Measurements from ENCODE around the gene TMEM95. TPM values are rescaled to one million over a fixed set of nuclear protein-coding genes. Genes with fewer than 3 reads are reported as not detected.
A peak's percentile ranks its signal among the peaks of the same experiment; 100 is the strongest.
"Not testable (repeated sequence)": the region's sequence is repeated elsewhere in the genome, so short reads cannot be mapped to it uniquely, and the experiment has no call there.

Gene TMEM95
- total RNA-seq, 1 donor from 2014 or later = not detected

GRCh38 chr17:7323731-7324437, 31.1 kb upstream of the TMEM95 start:
- peak; percentile 69 for DNase-seq

GRCh38 chr17:7324438-7324779, 30.5 kb upstream of the TMEM95 start:
- no peak for DNase-seq

GRCh38 chr17:7325031-7325528, 29.9 kb upstream of the TMEM95 start:
- DNase-seq = no peak

- no peak for DNase-seq
Measured at GRCh38 chr17:7326186-7326585, 28.8 kb upstream of the TMEM95 start.

- no peak for DNase-seq
Measured at GRCh38 chr17:7327056-7327455, 27.9 kb upstream of the TMEM95 start.

GRCh38 chr17:7327501-7327900, 27.5 kb upstream of the TMEM95 start:
- DNase-seq = no peak

- no peak for DNase-seq
Measured at GRCh38 chr17:7328009-7328408, 26.9 kb upstream of the TMEM95 start.

- peak; percentile 57 for DNase-seq
Measured at GRCh38 chr17:7328840-7329373, 26.0 kb upstream of the TMEM95 start, which contains the start of gene NEURL4. Gene NEURL4 (minus strand): TSS chr17:7329335. CDS start chr17:7329312, 23 bp downstream.

GRCh38 chr17:7329374-7329996, 25.5 kb upstream of the TMEM95 start:
- DNase-seq = peak; percentile 99

GRCh38 chr17:7329997-7330637, 24.8 kb upstream of the TMEM95 start:
- peak; percentile 87 for DNase-seq

- no peak for DNase-seq
Measured at GRCh38 chr17:7330638-7331015, 24.3 kb upstream of the TMEM95 start.

- DNase-seq = no peak
Measured at GRCh38 chr17:7332111-7332510, 22.8 kb upstream of the TMEM95 start.

- not testable (repeated sequence) for DNase-seq
Measured at GRCh38 chr17:7332600-7333069, 22.3 kb upstream of the TMEM95 start.

- DNase-seq = no peak
Measured at GRCh38 chr17:7334938-7335538, 19.9 kb upstream of the TMEM95 start.

- not testable (repeated sequence) for DNase-seq
Measured at GRCh38 chr17:7335765-7336164, 19.2 kb upstream of the TMEM95 start.

GRCh38 chr17:7336240-7337175, 18.4 kb upstream of the TMEM95 start, which contains the start of gene ACAP1:
Gene ACAP1 (plus strand): TSS chr17:7336529. CDS start chr17:7336735, 206 bp downstream.
- DNase-seq = no peak

- DNase-seq = not testable (repeated sequence)
Measured at GRCh38 chr17:7337600-7337999, 17.4 kb upstream of the TMEM95 start.

- no peak for DNase-seq
Measured at GRCh38 chr17:7340179-7340578, 14.8 kb upstream of the TMEM95 start.

- DNase-seq = no peak
Measured at GRCh38 chr17:7341842-7342241, 13.1 kb upstream of the TMEM95 start.

- DNase-seq = no peak
Measured at GRCh38 chr17:7343250-7343649, 11.7 kb upstream of the TMEM95 start.

- DNase-seq = no peak
Measured at GRCh38 chr17:7346761-7347614, 8.0 kb upstream of the TMEM95 start.

Data from dermis blood vessel endothelial cell (primary cell).